WTC11 (cell line): ENCODE results near the gene SGIP1. TPM values are rescaled to one million over a fixed set of nuclear protein-coding genes. Genes with fewer than 3 reads are reported as not detected.

Experiments used
- ATAC-seq: fragments of 200-7000 bp; cut with Tn5 transposase; 2 replicates; pipeline ENCODE4 v1.10.0; 2021; ENCODE audit warnings: mild to moderate bottlenecking, moderate library complexity
- CTCF ChIA-PET: fragments of 300-600 bp; sonication (Branson Sonifier 250); formaldehyde crosslinking; loops from one replicate; lab custom pipeline; 2021; ENCODE audit warnings: antibody characterized with exemption; lab: Charles Lee
- POLR2A ChIA-PET: fragments of 350-600 bp; sonication (Branson Sonifier 250); formaldehyde crosslinking; loops from one replicate; lab custom pipeline; 2021; ENCODE audit warnings: antibody characterized with exemption; lab: Charles Lee
- DNase-seq: peaks from one replicate; pipeline ENCODE4 v3.0.0; 2021; ENCODE audit warnings: low spot score
- H3K27ac Mint-ChIP-seq: 2 replicates; pipeline ENCODE4 v1.8.0; 2021; ENCODE audit warnings: mixed read lengths
- H3K27me3 Mint-ChIP-seq: 2 replicates; pipeline ENCODE4 v1.8.0; 2021; ENCODE audit warnings: low read depth, mild to moderate bottlenecking, moderate library complexity, mixed read lengths
- H3K36me3 Mint-ChIP-seq: 2 replicates; pipeline ENCODE4 v1.8.0; 2021; ENCODE audit warnings: mixed read lengths
- H3K4me1 Mint-ChIP-seq: 2 replicates; pipeline ENCODE4 v1.8.0; 2022; ENCODE audit warnings: mixed read lengths
- H3K4me3 Mint-ChIP-seq: 2 replicates; pipeline ENCODE4 v1.8.0; 2021; ENCODE audit warnings: mild to moderate bottlenecking, moderate library complexity, mixed read lengths
- H3K9me3 Mint-ChIP-seq: 2 replicates; pipeline ENCODE4 v1.8.0; 2021; ENCODE audit warnings: mixed read lengths
- ATF1 ChIP-seq: sonication (generic); formaldehyde crosslinking; IDR thresholded peaks from 2 replicates; pipeline ENCODE4 v1.8.1; 2023; ENCODE audit warnings: mild to moderate bottlenecking, moderate library complexity, missing genetic modification reagents
- CREB1 ChIP-seq: sonication (generic); formaldehyde crosslinking; IDR thresholded peaks from 2 replicates; pipeline ENCODE4 v1.8.0; 2023; ENCODE audit warnings: mild to moderate bottlenecking, missing genetic modification reagents
- ELF4 ChIP-seq: sonication (generic); formaldehyde crosslinking; IDR thresholded peaks from 2 replicates; pipeline ENCODE4 v1.8.1; 2022; ENCODE audit warnings: low read depth, mild to moderate bottlenecking, moderate library complexity, missing genetic modification reagents
- EMX1 ChIP-seq: fragments of 250-450 bp; sonication (Bioruptor Pico); IDR thresholded peaks from 2 replicates; pipeline ENCODE4 v1.8.0; 2021; ENCODE audit warnings: mild to moderate bottlenecking
- ETV6 ChIP-seq: sonication (generic); formaldehyde crosslinking; IDR thresholded peaks from 2 replicates; pipeline ENCODE4 v1.8.1; 2022; ENCODE audit warnings: mild to moderate bottlenecking, missing genetic modification reagents
- GRHL2 ChIP-seq: fragments of 250-450 bp; sonication (Bioruptor Pico); IDR thresholded peaks from 2 replicates; pipeline ENCODE4 v1.8.0; 2022; ENCODE audit warnings: mild to moderate bottlenecking, moderate library complexity; ENCODE audit not compliant: insufficient replicate concordance, severe bottlenecking
- HMGA2 ChIP-seq: fragments of 250-450 bp; sonication (Bioruptor Pico); IDR thresholded peaks from 2 replicates; pipeline ENCODE4 v1.4.0; 2021; ENCODE audit warnings: mild to moderate bottlenecking, moderate library complexity
- KAT7 ChIP-seq: sonication (generic); formaldehyde crosslinking; IDR thresholded peaks from 2 replicates; pipeline ENCODE4 v1.8.1; 2023; ENCODE audit warnings: missing genetic modification reagents, mild to moderate bottlenecking, borderline replicate concordance
- OVOL2 ChIP-seq: fragments of 250-450 bp; sonication (Bioruptor Pico); IDR thresholded peaks from 2 replicates; pipeline ENCODE4 v1.9.0; 2021; ENCODE audit warnings: mild to moderate bottlenecking, borderline replicate concordance
- RELA ChIP-seq: sonication (generic); formaldehyde crosslinking; IDR thresholded peaks from 2 replicates; pipeline ENCODE4 v1.8.1; 2022; ENCODE audit warnings: missing genetic modification reagents, mild to moderate bottlenecking, borderline replicate concordance
- SOX15 ChIP-seq: fragments of 250-450 bp; sonication (Bioruptor Pico); IDR thresholded peaks from 2 replicates; pipeline ENCODE4 v1.9.0; 2021; ENCODE audit warnings: mild to moderate bottlenecking
- TP53 ChIP-seq: sonication (generic); formaldehyde crosslinking; IDR thresholded peaks from 2 replicates; pipeline ENCODE4 v1.8.1; 2023; ENCODE audit warnings: mild to moderate bottlenecking, missing genetic modification reagents
- ZNF138 ChIP-seq: sonication (generic); formaldehyde crosslinking; conservative IDR thresholded peaks from 2 replicates; pipeline ENCODE4 v1.8.1; 2022; ENCODE audit warnings: mild to moderate bottlenecking, moderate library complexity, missing genetic modification reagents
- ZNF219 ChIP-seq: sonication (generic); formaldehyde crosslinking; IDR thresholded peaks from 2 replicates; pipeline ENCODE4 v1.8.0; 2023; ENCODE audit warnings: missing genetic modification reagents, mild to moderate bottlenecking, borderline replicate concordance
- ZNF317 ChIP-seq: sonication (generic); formaldehyde crosslinking; IDR thresholded peaks from 2 replicates; pipeline ENCODE4 v1.8.1; 2023; ENCODE audit warnings: low read depth, mild to moderate bottlenecking, moderate library complexity, missing genetic modification reagents, borderline replicate concordance
- ZNF396 ChIP-seq: fragments of 250-450 bp; sonication (Bioruptor Pico); IDR thresholded peaks from 2 replicates; pipeline ENCODE4 v1.8.0; 2021; ENCODE audit warnings: mild to moderate bottlenecking, moderate library complexity, borderline replicate concordance
- total RNA-seq: library from RNA; stranded (reverse); gene quantifications from 3 replicates; pipeline ENCODE4 v1.2.3, GENCODE V29; 2021
- TF ChIP-seq, protein P1 (sequence below): sonication (generic); formaldehyde crosslinking; IDR thresholded peaks from 2 replicates; pipeline ENCODE4 v1.8.0; 2023; ENCODE audit warnings: missing genetic modification reagents
- TF ChIP-seq, protein P2 (sequence below): sonication (generic); formaldehyde crosslinking; IDR thresholded peaks from 2 replicates; pipeline ENCODE4 v1.8.0; 2022; ENCODE audit warnings: mild to moderate bottlenecking, missing genetic modification reagents
- TF ChIP-seq, protein P3 (sequence below): fragments of 200-600 bp; IDR thresholded peaks from 2 replicates; pipeline ENCODE4 v1.8.0; 2022; ENCODE audit warnings: antibody characterized with exemption
- TF ChIP-seq, protein P4 (sequence below): sonication (generic); formaldehyde crosslinking; IDR thresholded peaks from 2 replicates; pipeline ENCODE4 v1.8.1; 2022; ENCODE audit warnings: missing genetic modification reagents, borderline replicate concordance
- TF ChIP-seq, protein P5 (sequence below): sonication (generic); formaldehyde crosslinking; IDR thresholded peaks from 2 replicates; pipeline ENCODE4 v1.8.0; 2022; ENCODE audit warnings: mild to moderate bottlenecking, missing genetic modification reagents
- TF ChIP-seq, protein P6 (sequence below): sonication (generic); formaldehyde crosslinking; IDR thresholded peaks from 2 replicates; pipeline ENCODE4 v1.8.1; 2023; ENCODE audit warnings: mild to moderate bottlenecking, missing genetic modification reagents
- TF ChIP-seq, protein P7 (sequence below): sonication (generic); formaldehyde crosslinking; IDR thresholded peaks from 2 replicates; pipeline ENCODE4 v1.8.1; 2022; ENCODE audit warnings: low read depth, mild to moderate bottlenecking, moderate library complexity, missing genetic modification reagents, borderline replicate concordance

SGIP1 gene
- total RNA-seq, 1 experiment from 2014 or later, result 3.9 TPM

DNA sequence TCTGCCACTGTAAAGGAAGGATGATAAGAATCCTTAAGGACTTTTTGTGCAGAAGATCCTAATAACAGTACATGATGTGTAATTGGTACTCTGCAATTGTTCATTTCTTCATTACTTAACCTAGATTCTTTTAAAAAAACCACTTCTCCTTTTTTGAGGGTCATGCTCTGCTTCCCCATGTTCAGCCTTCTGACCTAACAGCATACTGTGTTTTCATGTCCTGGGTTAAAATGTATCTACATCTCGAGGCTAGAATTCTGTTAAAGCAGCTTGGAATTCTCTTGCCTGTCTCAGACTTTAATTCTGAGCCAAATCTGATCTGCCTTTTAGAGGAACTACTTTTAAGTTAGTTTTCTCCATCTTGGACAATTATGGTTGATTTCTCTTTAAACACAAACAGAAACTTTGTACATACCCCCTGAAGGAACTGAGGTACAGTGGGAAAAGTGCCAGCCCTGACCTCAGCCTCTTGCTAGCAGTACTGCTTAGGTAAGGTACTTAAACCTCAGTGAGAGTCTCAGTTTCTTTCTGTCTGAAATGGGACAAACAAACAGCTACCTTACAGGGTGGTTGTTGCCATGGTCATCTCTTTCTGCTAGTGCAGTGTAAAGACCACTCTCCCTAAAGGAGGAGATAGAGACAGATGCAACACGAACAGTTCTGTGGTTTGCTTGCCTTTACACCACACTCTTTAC, 115.1 kb downstream of the SGIP1 start:
- Mint-ChIP-seq H3K9me3 (peaks cover 4% of the 10 kb centered on the region), H3K27ac (no peak overlapping the region), H3K27me3 (no peaks in the 10 kb centered on the region), H3K36me3 (no peaks in the 10 kb centered on the region), H3K4me1 (peaks cover 16% of the 10 kb centered on the region), H3K4me3 (no peak overlapping the region)
- TF ChIP-seq ZNF317 (no peak), KAT7 (CRISPR knock-in tag) (no peak), EMX1 (CRISPR knock-in tag) (no peak)
- TF ChIP-seq, protein P1, sequence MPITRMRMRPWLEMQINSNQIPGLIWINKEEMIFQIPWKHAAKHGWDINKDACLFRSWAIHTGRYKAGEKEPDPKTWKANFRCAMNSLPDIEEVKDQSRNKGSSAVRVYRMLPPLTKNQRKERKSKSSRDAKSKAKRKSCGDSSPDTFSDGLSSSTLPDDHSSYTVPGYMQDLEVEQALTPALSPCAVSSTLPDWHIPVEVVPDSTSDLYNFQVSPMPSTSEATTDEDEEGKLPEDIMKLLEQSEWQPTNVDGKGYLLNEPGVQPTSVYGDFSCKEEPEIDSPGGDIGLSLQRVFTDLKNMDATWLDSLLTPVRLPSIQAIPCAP (CRISPR knock-in tag), result no peak
- DNase-seq, result no peak
- POLR2A ChIA-PET, result no interaction called here
- no peak for ATAC-seq
- CTCF ChIA-PET, result no interaction called here

DNA sequence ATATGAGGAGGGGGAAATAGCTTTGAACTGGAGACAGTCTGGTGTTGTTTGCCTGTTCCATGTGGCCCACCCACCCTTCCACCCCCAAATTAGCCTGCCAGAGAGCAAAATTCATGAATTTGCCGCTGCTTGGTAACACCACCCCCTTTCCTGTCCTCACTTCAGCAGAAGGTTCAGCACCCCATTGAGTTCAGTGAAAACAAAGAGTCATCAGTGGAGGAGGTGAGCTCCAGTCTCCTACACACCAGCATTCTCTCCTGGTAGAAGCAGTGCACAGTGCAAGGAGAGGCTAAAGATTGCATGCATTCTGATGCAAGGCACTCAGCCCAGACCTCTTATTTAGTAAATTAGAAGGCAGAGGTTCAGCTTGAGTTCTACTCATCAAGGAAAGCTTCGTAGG, 118.6 kb downstream of the SGIP1 start:
- H3K9me3 Mint-ChIP-seq, result peaks cover 4% of the 10 kb centered on the region
- no peaks in the 10 kb centered on the region for H3K36me3 Mint-ChIP-seq
- DNase-seq (no peak), ATAC-seq (peak; percentile 86)
- no peak overlapping the region for H3K4me3 Mint-ChIP-seq
- no peaks in the 10 kb centered on the region for H3K27me3 Mint-ChIP-seq
- peak overlapping the region; percentile 26; the same call in 1 of the 2 replicates for H3K27ac Mint-ChIP-seq
- peaks cover 16% of the 10 kb centered on the region for H3K4me1 Mint-ChIP-seq
- POLR2A ChIA-PET, result interaction anchor here (1.0 kb wide), 1 partner anchor 19 kb away, joined by 3 read pairs; no protein-coding TSS in a partner anchor
- TF ChIP-seq, protein P2, sequence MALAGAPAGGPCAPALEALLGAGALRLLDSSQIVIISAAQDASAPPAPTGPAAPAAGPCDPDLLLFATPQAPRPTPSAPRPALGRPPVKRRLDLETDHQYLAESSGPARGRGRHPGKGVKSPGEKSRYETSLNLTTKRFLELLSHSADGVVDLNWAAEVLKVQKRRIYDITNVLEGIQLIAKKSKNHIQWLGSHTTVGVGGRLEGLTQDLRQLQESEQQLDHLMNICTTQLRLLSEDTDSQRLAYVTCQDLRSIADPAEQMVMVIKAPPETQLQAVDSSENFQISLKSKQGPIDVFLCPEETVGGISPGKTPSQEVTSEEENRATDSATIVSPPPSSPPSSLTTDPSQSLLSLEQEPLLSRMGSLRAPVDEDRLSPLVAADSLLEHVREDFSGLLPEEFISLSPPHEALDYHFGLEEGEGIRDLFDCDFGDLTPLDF, result no peak
- TF ChIP-seq, protein P3, sequence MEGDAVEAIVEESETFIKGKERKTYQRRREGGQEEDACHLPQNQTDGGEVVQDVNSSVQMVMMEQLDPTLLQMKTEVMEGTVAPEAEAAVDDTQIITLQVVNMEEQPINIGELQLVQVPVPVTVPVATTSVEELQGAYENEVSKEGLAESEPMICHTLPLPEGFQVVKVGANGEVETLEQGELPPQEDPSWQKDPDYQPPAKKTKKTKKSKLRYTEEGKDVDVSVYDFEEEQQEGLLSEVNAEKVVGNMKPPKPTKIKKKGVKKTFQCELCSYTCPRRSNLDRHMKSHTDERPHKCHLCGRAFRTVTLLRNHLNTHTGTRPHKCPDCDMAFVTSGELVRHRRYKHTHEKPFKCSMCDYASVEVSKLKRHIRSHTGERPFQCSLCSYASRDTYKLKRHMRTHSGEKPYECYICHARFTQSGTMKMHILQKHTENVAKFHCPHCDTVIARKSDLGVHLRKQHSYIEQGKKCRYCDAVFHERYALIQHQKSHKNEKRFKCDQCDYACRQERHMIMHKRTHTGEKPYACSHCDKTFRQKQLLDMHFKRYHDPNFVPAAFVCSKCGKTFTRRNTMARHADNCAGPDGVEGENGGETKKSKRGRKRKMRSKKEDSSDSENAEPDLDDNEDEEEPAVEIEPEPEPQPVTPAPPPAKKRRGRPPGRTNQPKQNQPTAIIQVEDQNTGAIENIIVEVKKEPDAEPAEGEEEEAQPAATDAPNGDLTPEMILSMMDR, result no peak
- TF ChIP-seq ZNF219 (CRISPR knock-in tag) (no peak), ELF4 (CRISPR knock-in tag) (no peak)
- TF ChIP-seq, protein P4, sequence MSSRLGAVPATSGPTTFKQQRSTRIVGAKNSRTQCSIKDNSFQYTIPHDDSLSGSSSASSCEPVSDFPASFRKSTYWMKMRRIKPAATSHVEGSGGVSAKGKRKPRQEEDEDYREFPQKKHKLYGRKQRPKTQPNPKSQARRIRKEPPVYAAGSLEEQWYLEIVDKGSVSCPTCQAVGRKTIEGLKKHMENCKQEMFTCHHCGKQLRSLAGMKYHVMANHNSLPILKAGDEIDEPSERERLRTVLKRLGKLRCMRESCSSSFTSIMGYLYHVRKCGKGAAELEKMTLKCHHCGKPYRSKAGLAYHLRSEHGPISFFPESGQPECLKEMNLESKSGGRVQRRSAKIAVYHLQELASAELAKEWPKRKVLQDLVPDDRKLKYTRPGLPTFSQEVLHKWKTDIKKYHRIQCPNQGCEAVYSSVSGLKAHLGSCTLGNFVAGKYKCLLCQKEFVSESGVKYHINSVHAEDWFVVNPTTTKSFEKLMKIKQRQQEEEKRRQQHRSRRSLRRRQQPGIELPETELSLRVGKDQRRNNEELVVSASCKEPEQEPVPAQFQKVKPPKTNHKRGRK, result no peak
- TF ChIP-seq, protein P5, sequence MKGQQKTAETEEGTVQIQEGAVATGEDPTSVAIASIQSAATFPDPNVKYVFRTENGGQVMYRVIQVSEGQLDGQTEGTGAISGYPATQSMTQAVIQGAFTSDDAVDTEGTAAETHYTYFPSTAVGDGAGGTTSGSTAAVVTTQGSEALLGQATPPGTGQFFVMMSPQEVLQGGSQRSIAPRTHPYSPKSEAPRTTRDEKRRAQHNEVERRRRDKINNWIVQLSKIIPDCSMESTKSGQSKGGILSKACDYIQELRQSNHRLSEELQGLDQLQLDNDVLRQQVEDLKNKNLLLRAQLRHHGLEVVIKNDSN (CRISPR knock-in tag), result no peak
- TF ChIP-seq, protein P6, sequence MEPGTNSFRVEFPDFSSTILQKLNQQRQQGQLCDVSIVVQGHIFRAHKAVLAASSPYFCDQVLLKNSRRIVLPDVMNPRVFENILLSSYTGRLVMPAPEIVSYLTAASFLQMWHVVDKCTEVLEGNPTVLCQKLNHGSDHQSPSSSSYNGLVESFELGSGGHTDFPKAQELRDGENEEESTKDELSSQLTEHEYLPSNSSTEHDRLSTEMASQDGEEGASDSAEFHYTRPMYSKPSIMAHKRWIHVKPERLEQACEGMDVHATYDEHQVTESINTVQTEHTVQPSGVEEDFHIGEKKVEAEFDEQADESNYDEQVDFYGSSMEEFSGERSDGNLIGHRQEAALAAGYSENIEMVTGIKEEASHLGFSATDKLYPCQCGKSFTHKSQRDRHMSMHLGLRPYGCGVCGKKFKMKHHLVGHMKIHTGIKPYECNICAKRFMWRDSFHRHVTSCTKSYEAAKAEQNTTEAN (CRISPR knock-in tag), result no peak
- CTCF ChIA-PET, result interaction anchor here (1.0 kb wide), 2 partner anchors 18 to 410 kb away, joined by 3 to 4 read pairs; no protein-coding TSS in a partner anchor

DNA sequence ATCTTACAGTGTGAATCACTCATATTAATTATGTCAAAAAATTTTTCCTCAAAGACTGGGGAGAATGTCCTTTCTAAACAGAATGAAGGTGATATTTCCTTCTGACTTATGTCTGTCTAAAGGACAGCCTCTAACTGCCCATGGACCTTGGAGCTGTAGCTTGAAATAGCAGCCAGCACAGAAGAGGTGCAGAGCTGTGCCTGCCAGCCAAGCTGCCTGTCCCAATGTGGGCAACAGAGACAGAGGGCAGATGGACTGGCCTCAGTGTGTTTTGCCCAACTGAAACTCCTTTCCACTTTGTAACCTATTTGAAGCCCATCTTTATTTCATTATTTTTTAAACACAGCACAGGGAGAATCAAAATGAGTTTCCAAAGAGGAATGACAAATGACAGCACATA, 120.7 kb downstream of the SGIP1 start:
- no peak overlapping the region for H3K27ac Mint-ChIP-seq
- peaks cover 4% of the 10 kb centered on the region for H3K9me3 Mint-ChIP-seq
- ChIA-PET CTCF (no interaction called here), POLR2A (no interaction called here)
- H3K4me3 Mint-ChIP-seq, result no peak overlapping the region
- H3K4me1 Mint-ChIP-seq, result peaks cover 16% of the 10 kb centered on the region
- H3K27me3 Mint-ChIP-seq, result no peaks in the 10 kb centered on the region
- no peaks in the 10 kb centered on the region for H3K36me3 Mint-ChIP-seq
- no peak for DNase-seq
- ATAC-seq, result no peak
- TF ChIP-seq TP53, result no peak
- no peak for TF ChIP-seq RELA
- TF ChIP-seq ATF1 (CRISPR knock-in tag), result no peak
- no peak for TF ChIP-seq HMGA2 (CRISPR knock-in tag)
- no peak for TF ChIP-seq ZNF138 (CRISPR knock-in tag)
- TF ChIP-seq, protein P7, sequence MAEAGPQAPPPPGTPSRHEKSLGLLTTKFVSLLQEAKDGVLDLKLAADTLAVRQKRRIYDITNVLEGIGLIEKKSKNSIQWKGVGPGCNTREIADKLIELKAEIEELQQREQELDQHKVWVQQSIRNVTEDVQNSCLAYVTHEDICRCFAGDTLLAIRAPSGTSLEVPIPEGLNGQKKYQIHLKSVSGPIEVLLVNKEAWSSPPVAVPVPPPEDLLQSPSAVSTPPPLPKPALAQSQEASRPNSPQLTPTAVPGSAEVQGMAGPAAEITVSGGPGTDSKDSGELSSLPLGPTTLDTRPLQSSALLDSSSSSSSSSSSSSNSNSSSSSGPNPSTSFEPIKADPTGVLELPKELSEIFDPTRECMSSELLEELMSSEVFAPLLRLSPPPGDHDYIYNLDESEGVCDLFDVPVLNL (CRISPR knock-in tag), result no peak
- no peak for TF ChIP-seq ETV6 (CRISPR knock-in tag)
- TF ChIP-seq SOX15 (CRISPR knock-in tag), result no peak
- no peak for TF ChIP-seq CREB1 (CRISPR knock-in tag)
- TF ChIP-seq OVOL2 (CRISPR knock-in tag), result no peak
- no peak for TF ChIP-seq KAT7 (CRISPR knock-in tag)
- no peak for TF ChIP-seq ELF4 (CRISPR knock-in tag)
- TF ChIP-seq GRHL2 (CRISPR knock-in tag), result no peak
- no peak for TF ChIP-seq ZNF396 (CRISPR knock-in tag)
